H7 (cell line): ENCODE results near the gene VWC2. TPM values are rescaled to one million over a fixed set of nuclear protein-coding genes. Genes with fewer than 3 reads are reported as not detected.

Experiments used
- DNase-seq: peaks from one replicate; pipeline ENCODE4 v3.0.0; 2012
- H3K27me3 ChIP-seq: 2 replicates; pipeline ENCODE4 v1.6.0; 2011; ENCODE audit warnings: mild to moderate bottlenecking, low read length; ENCODE audit not compliant: control insufficient read depth, insufficient read depth
- H3K36me3 ChIP-seq: replicated peaks from 2 replicates; pipeline ENCODE4 v1.5.1; 2011; ENCODE audit warnings: low read length; ENCODE audit not compliant: control insufficient read depth, insufficient read depth
- H3K4me3 ChIP-seq: 2 replicates; pipeline ENCODE4 v1.5.1; 2011; ENCODE audit warnings: low read depth, mild to moderate bottlenecking, control low read depth, low read length, moderate library complexity; ENCODE audit not compliant: insufficient read depth
- total RNA-seq: library from RNA; depleted of rRNA; stranded (reverse); fragments of >200 nt; shearing (Covaris generic); gene quantifications from 2 replicates; pipeline ENCODE4 v1.2.3, GENCODE V29; 2014

Gene VWC2
- total RNA-seq, 1 experiment from 2014 or later, result 0.28 TPM

GRCh38 chr7:49800031-49800430 lies 26.6 kb downstream of the VWC2 start:
- DNase-seq, result no peak
- Histone ChIP-seq H3K4me3 (no peak overlapping the region), H3K27me3 (no peaks in the 10 kb centered on the region; the same call in 1 of the 2 replicates), H3K36me3 (no peaks in the 10 kb centered on the region)

GRCh38 chr7:49802600-49802999 lies 29.2 kb downstream of the VWC2 start:
- Histone ChIP-seq H3K36me3 (no peaks in the 10 kb centered on the region), H3K4me3 (no peak overlapping the region), H3K27me3 (no peaks in the 10 kb centered on the region; the same call in 1 of the 2 replicates)
- DNase-seq, result no peak

- no peak overlapping the region for H3K4me3 ChIP-seq
- DNase-seq, result no peak
- no peaks in the 10 kb centered on the region; the same call in 1 of the 2 replicates for H3K27me3 ChIP-seq
- no peaks in the 10 kb centered on the region for H3K36me3 ChIP-seq
Measured at GRCh38 chr7:49803812-49804211, 30.4 kb downstream of the VWC2 start.

GRCh38 chr7:49805371-49806007 lies 32.1 kb downstream of the VWC2 start:
- Histone ChIP-seq H3K27me3 (no peaks in the 10 kb centered on the region; the same call in 1 of the 2 replicates), H3K36me3 (no peaks in the 10 kb centered on the region), H3K4me3 (no peak overlapping the region)
- DNase-seq, result no peak

GRCh38 chr7:49812534-49812933 lies 39.1 kb downstream of the VWC2 start:
- no peak for DNase-seq
- Histone ChIP-seq H3K36me3 (no peaks in the 10 kb centered on the region), H3K27me3 (no peaks in the 10 kb centered on the region), H3K4me3 (no peak overlapping the region)

GRCh38 chr7:49817279-49817678 lies 43.8 kb downstream of the VWC2 start:
- Histone ChIP-seq H3K4me3 (no peak overlapping the region), H3K27me3 (no peaks in the 10 kb centered on the region), H3K36me3 (no peaks in the 10 kb centered on the region)
- DNase-seq, result no peak

GRCh38 chr7:49821181-49821580 lies 47.7 kb downstream of the VWC2 start:
- Histone ChIP-seq H3K4me3 (no peak overlapping the region), H3K36me3 (no peaks in the 10 kb centered on the region), H3K27me3 (no peaks in the 10 kb centered on the region)
- no peak for DNase-seq

- H3K4me3 ChIP-seq, result no peak overlapping the region
- no peaks in the 10 kb centered on the region for H3K36me3 ChIP-seq
- DNase-seq, result no peak
- no peaks in the 10 kb centered on the region for H3K27me3 ChIP-seq
Measured at GRCh38 chr7:49822856-49823255, 49.4 kb downstream of the VWC2 start.

GRCh38 chr7:49823566-49823965 lies 50.1 kb downstream of the VWC2 start:
- Histone ChIP-seq H3K27me3 (no peaks in the 10 kb centered on the region), H3K4me3 (no peak overlapping the region), H3K36me3 (no peaks in the 10 kb centered on the region)
- no peak for DNase-seq

GRCh38 chr7:49839863-49840645 lies 66.6 kb downstream of the VWC2 start:
- Histone ChIP-seq H3K36me3 (no peaks in the 10 kb centered on the region), H3K4me3 (no peak overlapping the region), H3K27me3 (no peaks in the 10 kb centered on the region)
- no peak for DNase-seq

- Histone ChIP-seq H3K36me3 (no peaks in the 10 kb centered on the region), H3K27me3 (no peaks in the 10 kb centered on the region), H3K4me3 (no peak overlapping the region)
- no peak for DNase-seq
Measured at GRCh38 chr7:49840751-49841405, 67.4 kb downstream of the VWC2 start.

- no peak for DNase-seq
- Histone ChIP-seq H3K27me3 (no peaks in the 10 kb centered on the region), H3K4me3 (no peak overlapping the region), H3K36me3 (no peaks in the 10 kb centered on the region)
Measured at GRCh38 chr7:49845626-49846025, 72.2 kb downstream of the VWC2 start.

- Histone ChIP-seq H3K27me3 (no peaks in the 10 kb centered on the region), H3K36me3 (no peaks in the 10 kb centered on the region), H3K4me3 (no peak overlapping the region)
- no peak for DNase-seq
Measured at GRCh38 chr7:49848211-49848841, 74.9 kb downstream of the VWC2 start.

- no peaks in the 10 kb centered on the region for H3K36me3 ChIP-seq
Measured at GRCh38 chr7:49850921-49851613, 77.6 kb downstream of the VWC2 start.

More at GRCh38 chr7:49850921-49851613, 77.6 kb downstream of the VWC2 start:
- DNase-seq, result no peak
- Histone ChIP-seq H3K27me3 (no peaks in the 10 kb centered on the region), H3K4me3 (no peak overlapping the region)
